ENCODE results near the gene GRK5.

GRK5 gene

DNA sequence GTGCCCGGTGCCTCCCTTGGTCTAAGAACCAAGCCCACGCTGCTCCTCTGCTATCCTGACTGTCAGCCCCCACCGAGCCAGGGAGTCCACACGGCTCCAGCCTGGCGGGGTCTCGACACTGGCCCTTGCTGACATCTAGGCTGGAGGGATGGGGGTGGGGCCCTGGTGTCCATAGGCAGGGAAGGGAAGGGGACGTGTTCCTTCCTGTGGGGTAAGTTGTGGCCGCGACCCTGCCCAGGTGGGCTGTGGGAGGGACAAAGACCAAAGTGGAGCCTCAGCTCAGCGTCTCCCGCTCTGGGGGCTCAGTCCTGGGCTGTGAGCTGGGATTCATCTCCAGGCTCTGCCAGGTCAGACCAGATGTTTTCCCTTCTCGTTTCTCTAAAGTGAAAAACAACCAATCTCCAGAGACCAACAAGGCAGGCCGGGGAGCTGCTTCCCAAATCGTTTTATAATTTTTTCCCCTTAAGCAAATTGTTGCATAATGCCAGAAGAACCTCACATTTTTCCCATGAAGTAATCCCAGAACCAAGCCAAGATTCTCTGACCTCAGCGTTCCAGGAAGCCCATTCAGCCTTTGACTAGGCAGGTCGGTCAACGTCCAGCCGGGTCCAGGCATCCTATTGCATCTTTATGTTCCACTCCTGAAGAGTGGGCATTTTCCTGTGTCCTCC, 233.9 kb downstream of the GRK5 start:
- TF ChIP-seq, protein P1, sequence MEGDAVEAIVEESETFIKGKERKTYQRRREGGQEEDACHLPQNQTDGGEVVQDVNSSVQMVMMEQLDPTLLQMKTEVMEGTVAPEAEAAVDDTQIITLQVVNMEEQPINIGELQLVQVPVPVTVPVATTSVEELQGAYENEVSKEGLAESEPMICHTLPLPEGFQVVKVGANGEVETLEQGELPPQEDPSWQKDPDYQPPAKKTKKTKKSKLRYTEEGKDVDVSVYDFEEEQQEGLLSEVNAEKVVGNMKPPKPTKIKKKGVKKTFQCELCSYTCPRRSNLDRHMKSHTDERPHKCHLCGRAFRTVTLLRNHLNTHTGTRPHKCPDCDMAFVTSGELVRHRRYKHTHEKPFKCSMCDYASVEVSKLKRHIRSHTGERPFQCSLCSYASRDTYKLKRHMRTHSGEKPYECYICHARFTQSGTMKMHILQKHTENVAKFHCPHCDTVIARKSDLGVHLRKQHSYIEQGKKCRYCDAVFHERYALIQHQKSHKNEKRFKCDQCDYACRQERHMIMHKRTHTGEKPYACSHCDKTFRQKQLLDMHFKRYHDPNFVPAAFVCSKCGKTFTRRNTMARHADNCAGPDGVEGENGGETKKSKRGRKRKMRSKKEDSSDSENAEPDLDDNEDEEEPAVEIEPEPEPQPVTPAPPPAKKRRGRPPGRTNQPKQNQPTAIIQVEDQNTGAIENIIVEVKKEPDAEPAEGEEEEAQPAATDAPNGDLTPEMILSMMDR (IDR thresholded peaks at IDR 0.05; ENCODE audit: control insufficient read depth, extremely low read depth, insufficient read depth), result no peak
- no peak overlapping the region for H3K4me3 ChIP-seq (ENCODE audit: low read depth, low read length)
- DNase-seq (ENCODE audit: low read depth), result no peak

DNA sequence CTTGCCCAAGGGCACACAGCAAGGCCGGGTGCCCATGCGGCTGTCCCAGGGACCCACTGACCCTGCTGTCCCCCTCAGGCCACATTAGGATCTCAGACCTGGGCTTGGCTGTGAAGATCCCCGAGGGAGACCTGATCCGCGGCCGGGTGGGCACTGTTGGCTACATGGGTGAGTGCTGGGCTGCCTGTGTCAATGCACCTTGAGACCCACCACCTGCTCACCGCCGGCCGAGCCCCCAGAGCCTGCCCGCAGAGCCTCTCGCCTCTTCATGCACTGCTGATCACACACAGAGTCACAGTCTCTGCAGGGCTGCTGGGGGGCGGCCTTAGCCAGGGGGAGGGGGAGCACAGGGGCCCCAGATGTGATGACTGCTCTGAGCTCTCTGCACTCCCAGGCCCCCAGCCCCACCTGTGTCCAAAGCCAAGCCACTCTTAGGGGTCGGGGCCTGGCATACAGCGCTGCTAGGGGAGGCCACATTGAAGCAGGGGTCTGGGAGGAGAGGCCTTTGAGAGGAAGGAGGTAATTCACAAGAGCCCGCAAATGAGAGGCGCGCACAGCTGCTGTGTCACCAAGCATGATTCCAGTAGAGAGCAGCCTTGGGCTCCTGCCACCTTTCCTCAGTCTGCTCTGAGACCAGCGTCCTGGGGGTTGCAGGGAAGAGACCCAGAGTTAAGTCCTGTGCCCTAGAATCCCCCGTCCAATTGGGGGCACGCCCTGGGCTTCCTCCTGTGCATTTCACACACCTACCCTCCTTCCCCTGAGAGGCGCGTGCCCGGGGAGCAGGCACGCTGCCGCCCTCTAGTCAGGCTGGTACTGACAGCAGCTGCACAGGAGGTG, 234.8 kb downstream of the GRK5 start:
- TF ChIP-seq, protein P1 (IDR thresholded peaks at IDR 0.05; ENCODE audit: control insufficient read depth, extremely low read depth, insufficient read depth), result no peak
- no peak overlapping the region for H3K4me3 ChIP-seq (ENCODE audit: low read depth, low read length)
- DNase-seq (ENCODE audit: low read depth), result no peak

DNA sequence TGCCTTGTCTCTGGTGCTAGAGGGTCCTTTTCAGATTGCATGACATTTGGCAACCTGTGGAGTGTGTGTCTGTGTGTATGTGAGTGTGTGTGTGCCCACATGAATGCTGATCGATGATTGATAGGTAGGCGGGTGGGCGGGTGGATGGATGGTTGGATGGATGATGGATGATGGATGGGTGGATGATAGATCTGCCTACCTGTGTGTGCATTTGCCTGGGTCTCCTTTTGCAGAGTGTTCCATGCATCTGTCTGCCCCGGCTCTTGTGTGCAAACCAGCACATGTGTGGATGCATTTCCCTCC, 235.3 kb downstream of the GRK5 start:
- no peak overlapping the region for H3K4me3 ChIP-seq (ENCODE audit: low read depth, low read length)
- no peak for DNase-seq (ENCODE audit: low read depth)
- TF ChIP-seq, protein P1 (IDR thresholded peaks at IDR 0.05; ENCODE audit: control insufficient read depth, extremely low read depth, insufficient read depth), result no peak

DNA sequence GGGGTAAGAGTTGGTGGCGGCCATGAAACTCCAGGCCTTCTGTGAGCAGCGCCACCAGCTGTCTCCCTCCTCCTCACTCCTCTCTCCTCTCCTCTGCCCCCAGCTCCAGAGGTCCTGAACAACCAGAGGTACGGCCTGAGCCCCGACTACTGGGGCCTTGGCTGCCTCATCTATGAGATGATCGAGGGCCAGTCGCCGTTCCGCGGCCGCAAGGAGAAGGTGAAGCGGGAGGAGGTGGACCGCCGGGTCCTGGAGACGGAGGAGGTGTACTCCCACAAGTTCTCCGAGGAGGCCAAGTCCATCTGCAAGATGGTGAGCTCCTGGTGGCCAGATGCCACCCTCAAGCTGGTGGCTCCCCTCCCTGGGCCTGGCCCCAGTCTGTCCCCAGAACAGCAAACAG, 236.1 kb downstream of the GRK5 start:
- no peak overlapping the region for H3K4me3 ChIP-seq (ENCODE audit: low read depth, low read length)
- DNase-seq (ENCODE audit: low read depth), result no peak
- TF ChIP-seq, protein P1 (IDR thresholded peaks at IDR 0.05; ENCODE audit: control insufficient read depth, extremely low read depth, insufficient read depth), result no peak

DNA sequence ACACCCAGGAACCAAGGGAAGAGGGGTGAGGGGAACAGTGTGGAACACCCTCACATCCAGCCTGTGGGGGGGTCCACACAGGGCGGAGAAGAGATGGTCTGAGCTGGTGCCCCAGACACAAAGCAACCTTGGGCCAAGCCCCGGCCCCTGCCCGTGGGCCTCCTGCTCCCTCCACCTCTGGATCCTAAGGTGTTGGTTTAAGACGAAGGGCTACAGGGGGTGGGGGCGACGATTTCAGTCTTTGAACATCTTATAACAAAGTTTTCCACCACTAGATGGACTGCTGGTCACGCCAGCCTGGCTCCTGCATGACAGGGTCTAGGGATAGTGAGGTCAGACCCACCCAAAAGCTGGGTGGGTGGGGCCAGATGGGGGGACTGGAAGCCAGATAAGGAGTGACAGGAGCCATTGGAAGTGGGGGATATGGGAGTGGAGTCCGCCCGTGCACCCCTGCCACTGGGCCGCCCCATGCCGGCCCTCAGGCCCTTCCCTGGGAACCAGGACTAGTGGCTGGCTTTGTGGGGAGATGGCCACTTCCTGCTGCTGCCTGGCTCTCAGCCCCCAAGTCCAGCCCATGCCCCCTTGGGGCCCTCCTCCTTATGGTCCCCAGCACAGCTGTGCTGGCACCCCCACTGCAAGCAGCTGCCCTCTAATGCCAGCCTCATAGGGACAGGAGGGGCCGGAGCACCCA, 236.7 kb downstream of the GRK5 start:
- H3K4me3 ChIP-seq (ENCODE audit: low read depth, low read length), result no peak overlapping the region

DNA sequence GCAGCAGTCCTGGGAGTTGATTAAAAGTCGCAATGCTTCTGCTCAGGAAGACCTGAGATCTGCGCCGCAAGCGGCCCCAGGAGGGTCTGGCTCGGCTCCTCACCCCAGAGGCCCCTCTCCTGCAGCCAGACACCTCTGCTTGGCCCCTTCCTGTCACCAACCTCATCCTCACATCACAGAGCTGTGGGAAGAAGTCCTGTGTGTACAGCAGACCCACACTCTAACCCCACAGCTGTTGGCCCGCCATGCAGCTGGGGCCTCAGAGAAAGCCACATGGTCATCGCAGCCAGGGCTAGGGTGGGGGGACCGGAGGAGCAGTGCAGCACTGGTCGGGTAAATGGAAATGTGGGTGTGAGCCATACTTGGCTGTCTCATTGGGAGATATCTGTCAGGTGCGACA, 237.5 kb downstream of the GRK5 start:
- no peak for DNase-seq (ENCODE audit: low read depth)
- TF ChIP-seq, protein P1 (IDR thresholded peaks at IDR 0.05; ENCODE audit: control insufficient read depth, extremely low read depth, insufficient read depth), result no peak
- H3K4me3 ChIP-seq (ENCODE audit: low read depth, low read length), result no peak overlapping the region

More for the DNA sequence above, 236.7 kb downstream of the GRK5 start:
- no peak for DNase-seq (ENCODE audit: low read depth)
- TF ChIP-seq, protein P1 (IDR thresholded peaks at IDR 0.05; ENCODE audit: control insufficient read depth, extremely low read depth, insufficient read depth), result no peak
